Adrenal gland (tissue), 12 donors: Measurements from ENCODE around the gene WRAP53. TPM values are rescaled to one million over a fixed set of nuclear protein-coding genes. Genes with fewer than 3 reads are reported as not detected.

ENCODE experiments used
- DNase-seq, 7 donors: peaks; one replicate each; pipeline ENCODE4 v3.0.0-alpha.2; 2019 to 2020
- H3K27ac ChIP-seq, 5 donors: fragments of 200-600 bp; sonication (generic) in 4 of 5; 1 replicate in 3 of 5; 2 replicates in 2 of 5; pipeline versions ENCODE4 v1.5.1 to v1.8.0; 2016 to 2020; ENCODE audit warnings: mild to moderate bottlenecking in 1 of 5
- H3K27me3 ChIP-seq: fragments of 200-600 bp; 2 replicates; pipeline ENCODE4 v1.8.0; 2021
- H3K36me3 ChIP-seq, 2 donors: fragments of 200-600 bp; replicated peaks in 1 of 2; 1 replicate in 1 of 2; 2 replicates in 1 of 2; pipeline versions ENCODE4 v1.5.1 to v1.8.0; 2018 to 2022
- H3K4me1 ChIP-seq, 2 donors: fragments of 200-600 bp; replicated peaks in 1 of 2; 1 replicate in 1 of 2; 2 replicates in 1 of 2; pipeline versions ENCODE4 v1.5.1 to v1.8.0; 2018 to 2021
- H3K4me3 ChIP-seq, 4 donors: fragments of 200-600 bp; sonication (generic) in 3 of 4; one replicate each; pipeline ENCODE4 v1.5.1; 2016 to 2018
- H3K9me3 ChIP-seq, 3 donors: fragments of 200-600 bp; sonication (generic) in 1 of 3; replicated peaks in 1 of 3; 1 replicate in 2 of 3; 2 replicates in 1 of 3; pipeline versions ENCODE4 v1.5.1 to v1.8.0; 2016 to 2021
- POLR2A ChIP-seq, 2 donors: fragments of 450-650 bp; IDR thresholded peaks; one replicate each; pipeline ENCODE4 v1.6.1; 2017; ENCODE audit warnings: antibody characterized with exemption in 2 of 2, mild to moderate bottlenecking in 2 of 2, moderate library complexity in 1 of 2
- WGBS, 4 donors: extraction: QIAGEN DNeasy Blood & Tissue Kit in 2 of 4; methylation state at CpG; one replicate each; pipeline versions ENCODE4 v1.1.5 to v1.1.7; 2013 to 2017; 5-methylcytosine and 5-hydroxymethylcytosine counted together
- intact Hi-C, 2 donors: fragments of 100-400 bp; cut with DNase I; formaldehyde crosslinking; loops; one replicate each; pipeline versions ENCODE4 v1.14.1 to v1.15.0; 2022 to 2023
- polyA plus RNA-seq, 3 donors: library from polyadenylated mRNA; stranded (reverse); fragments of 200-250 nt in 2 of 3; fragments of 350-450 nt in 1 of 3; fragmentation: Illumina TruSeq in 1 of 3; extraction: RNeasy Lipid Tissue Mini Kit (QIAGEN cat#74804) in 1 of 3; gene quantifications; one replicate each; pipeline ENCODE4 v1.2.3, GENCODE V29; 2013 to 2014
- total RNA-seq, 9 donors: library from RNA; depleted of rRNA in 4 of 9; stranded (reverse); fragments of >200 nt in 4 of 9; fragments of 120-200 nt in 1 of 9; fragmentation: NEBNext Ultra II Directional in 1 of 9; extraction: Animal tissue kit (Norgen Biotek cat#: 25700) in 1 of 9; gene quantifications; one replicate each; pipeline versions ENCODE4 v1.1.0 to v1.2.4, GENCODE V29; 2013 to 2023
- TF ChIP-seq, protein P1 (sequence below), 6 experiments: fragments of 450-650 bp in 4 of 6; fragments of 200-600 bp in 2 of 6; sonication (generic) in 1 of 6; IDR thresholded peaks; 1 replicate in 5 of 6; 2 replicates in 1 of 6; pipeline versions ENCODE4 v1.5.1 to v1.8.0; 2016 to 2021; ENCODE audit warnings: antibody characterized with exemption in 6 of 6, mild to moderate bottlenecking in 2 of 6, moderate library complexity in 1 of 6
- donor health status: healthy with polysubstance abuse.
- donor health status: Bipolar disorder and iron deficiency.
- donor health status: DM: yes; HTN: yes; CAD: no.
- donor health status: DM: no; HTN: no; CAD: no.
- donor health status: DM: no; HTN: no; CAD: no.
- donor health status: DM: yes; HTN: yes; CAD: no.

Gene WRAP53
- total and polyA plus RNA-seq, 12 donors = 3.4 to 31.0 (median 6.8) TPM

DNA sequence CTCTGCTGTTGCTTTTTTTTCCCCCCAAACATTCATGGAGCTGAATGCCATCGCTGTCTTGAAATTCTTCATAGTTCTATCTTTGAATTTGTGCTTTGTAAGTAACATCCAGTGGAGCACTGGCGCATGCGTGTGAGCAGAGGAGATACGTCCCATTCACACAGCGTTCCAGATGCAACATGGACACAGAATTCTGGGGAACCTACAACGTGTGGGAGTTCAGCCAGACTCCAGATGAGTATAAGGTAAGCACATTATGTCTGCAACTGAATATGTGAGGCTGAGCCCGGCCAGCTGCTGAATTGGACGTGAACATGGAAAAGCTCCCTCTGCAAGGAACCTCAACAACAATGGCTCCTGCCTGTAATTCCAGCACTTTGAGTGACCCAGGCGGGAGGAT is 41.8 kb upstream of the WRAP53 start:
- H3K27me3 ChIP-seq = no peaks in the 10 kb centered on the region
- H3K9me3 ChIP-seq = no peaks in the 10 kb centered on the region
- intact Hi-C loops = no loop called here
- TF ChIP-seq, protein P1, sequence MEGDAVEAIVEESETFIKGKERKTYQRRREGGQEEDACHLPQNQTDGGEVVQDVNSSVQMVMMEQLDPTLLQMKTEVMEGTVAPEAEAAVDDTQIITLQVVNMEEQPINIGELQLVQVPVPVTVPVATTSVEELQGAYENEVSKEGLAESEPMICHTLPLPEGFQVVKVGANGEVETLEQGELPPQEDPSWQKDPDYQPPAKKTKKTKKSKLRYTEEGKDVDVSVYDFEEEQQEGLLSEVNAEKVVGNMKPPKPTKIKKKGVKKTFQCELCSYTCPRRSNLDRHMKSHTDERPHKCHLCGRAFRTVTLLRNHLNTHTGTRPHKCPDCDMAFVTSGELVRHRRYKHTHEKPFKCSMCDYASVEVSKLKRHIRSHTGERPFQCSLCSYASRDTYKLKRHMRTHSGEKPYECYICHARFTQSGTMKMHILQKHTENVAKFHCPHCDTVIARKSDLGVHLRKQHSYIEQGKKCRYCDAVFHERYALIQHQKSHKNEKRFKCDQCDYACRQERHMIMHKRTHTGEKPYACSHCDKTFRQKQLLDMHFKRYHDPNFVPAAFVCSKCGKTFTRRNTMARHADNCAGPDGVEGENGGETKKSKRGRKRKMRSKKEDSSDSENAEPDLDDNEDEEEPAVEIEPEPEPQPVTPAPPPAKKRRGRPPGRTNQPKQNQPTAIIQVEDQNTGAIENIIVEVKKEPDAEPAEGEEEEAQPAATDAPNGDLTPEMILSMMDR (IDR thresholded peaks at IDR 0.05) = no peak
- no peak for TF ChIP-seq POLR2A (IDR thresholded peaks at IDR 0.05)
- 70 to 82% (median 77%) methylated on average over 8 to 9 of the region's 9 CpGs for WGBS, 4 donors
- H3K4me1 ChIP-seq = peaks cover 14% of the 10 kb centered on the region in 2 donors
- H3K27ac ChIP-seq = no peak overlapping the region
- H3K4me3 ChIP-seq = no peak overlapping the region
- DNase-seq = no peak
- H3K36me3 ChIP-seq = no peaks in the 10 kb centered on the region

DNA sequence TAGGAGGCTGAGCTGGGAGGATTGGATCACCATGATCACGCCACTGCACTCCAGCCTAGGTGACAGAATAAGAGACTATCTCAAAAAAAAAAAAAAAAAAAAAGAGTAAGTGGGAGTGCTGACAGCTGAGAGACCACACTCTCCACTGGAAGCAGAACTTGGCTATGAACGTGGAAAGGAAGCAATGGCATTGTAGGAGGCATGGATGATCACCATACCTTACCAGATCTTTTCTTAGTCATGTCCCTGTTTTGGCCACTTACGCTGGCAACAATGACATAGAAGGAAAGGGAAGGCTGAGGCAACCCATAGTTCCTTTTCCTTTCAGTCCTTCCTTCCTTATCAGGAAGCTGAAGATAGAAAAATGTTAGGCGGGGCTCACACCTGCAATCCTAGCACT is 41.3 kb upstream of the WRAP53 start:
- no peak for TF ChIP-seq POLR2A (IDR thresholded peaks at IDR 0.05)
- TF ChIP-seq, protein P1 (IDR thresholded peaks at IDR 0.05) = no peak
- no peaks in the 10 kb centered on the region for H3K27me3 ChIP-seq
- intact Hi-C loops = no loop called here

DNA sequence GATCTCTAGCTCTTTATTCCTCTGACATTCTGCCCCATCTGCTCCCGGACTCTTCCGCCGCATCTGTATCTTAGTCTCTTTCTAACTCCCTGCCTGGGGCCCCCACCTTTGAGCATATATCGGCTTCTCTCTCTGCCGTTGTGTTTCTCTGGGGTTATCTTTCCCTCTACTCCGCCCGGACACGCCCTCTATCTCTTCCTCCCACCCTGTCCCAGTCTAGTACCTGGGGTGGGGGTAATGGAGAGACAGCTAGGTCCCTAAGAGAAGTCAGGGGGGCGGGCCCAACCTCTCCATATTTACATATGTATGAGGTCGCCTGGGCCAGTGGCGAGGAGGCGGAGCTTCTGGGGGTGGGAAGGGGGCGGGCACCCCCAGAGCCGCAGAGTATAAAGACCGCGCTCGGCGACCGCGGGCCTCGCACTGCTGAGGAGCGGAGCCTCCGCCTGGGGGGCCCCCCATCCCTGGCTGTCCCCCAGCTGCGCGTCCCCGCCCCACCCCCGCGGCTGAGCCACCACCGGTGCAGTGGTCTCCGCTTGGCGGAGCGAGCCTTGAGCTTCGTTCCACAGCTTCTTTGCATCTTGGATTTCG is 37.7 kb upstream of the WRAP53 start, which contains the start of gene ATP1B2:
Gene ATP1B2 (plus strand): TSS at position 418 of the 588 bp plus-strand sequence. CDS start 593 bp downstream, outside the sequence.
- Histone ChIP-seq H3K4me3 (peak within 1 kb of the TSS in 2 of 4 donors; percentile 30 to 61), H3K36me3 (no peaks in the 10 kb centered on the region), H3K9me3 (no peaks in the 10 kb centered on the region), H3K4me1 (peaks cover 17 to 19% of the 10 kb centered on the region in 2 donors), H3K27me3 (no peaks in the 10 kb centered on the region), H3K27ac (peak within 1 kb of the TSS in 2 of 5 donors; percentile 56 to 57)
- WGBS, 4 donors = 0 to 4% (median 1%) methylated on average over 17 to 34 of the region's 34 CpGs
- intact Hi-C loops = no loop called here
- TF ChIP-seq POLR2A (IDR thresholded peaks at IDR 0.05) = no peak
- TF ChIP-seq, protein P1 (IDR thresholded peaks at IDR 0.05) = no peak
- DNase-seq = peak; percentile 74 to 83 (median 82)

More for the DNA sequence above, 41.3 kb upstream of the WRAP53 start:
- H3K9me3 ChIP-seq = no peaks in the 10 kb centered on the region
- DNase-seq = no peak
- no peak overlapping the region for H3K27ac ChIP-seq
- H3K4me3 ChIP-seq = no peak overlapping the region
- 67 to 71% (median 69%) methylated on average over 4 of the region's 4 CpGs for WGBS, 4 donors
- no peaks in the 10 kb centered on the region for H3K36me3 ChIP-seq
- peaks cover 17 to 19% of the 10 kb centered on the region in 2 donors for H3K4me1 ChIP-seq

DNA sequence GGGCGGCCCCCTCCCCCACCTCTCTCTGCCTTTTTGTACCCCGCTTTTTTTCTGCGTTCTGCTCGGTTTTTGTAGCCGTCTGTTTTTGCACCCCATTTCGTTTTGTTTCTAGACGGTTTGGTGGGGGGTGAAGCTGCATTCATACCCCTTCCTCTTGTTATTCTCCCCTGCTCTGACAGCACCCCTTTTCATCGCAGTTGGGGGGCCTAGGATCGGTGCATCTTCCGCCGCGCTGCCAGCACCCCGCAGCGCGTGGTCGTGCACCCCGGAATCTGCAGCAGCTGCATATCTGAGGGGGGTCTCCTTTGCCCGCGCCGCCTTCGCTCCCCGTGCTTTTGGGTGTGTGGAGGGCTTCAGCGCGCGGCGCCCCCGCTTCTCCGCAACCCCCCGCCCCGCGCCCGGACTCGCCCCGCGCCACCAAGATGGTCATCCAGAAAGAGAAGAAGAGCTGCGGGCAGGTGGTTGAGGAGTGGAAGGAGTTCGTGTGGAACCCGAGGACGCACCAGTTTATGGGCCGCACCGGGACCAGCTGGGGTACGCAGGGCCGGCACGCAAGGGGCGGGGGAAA is 37.1 kb upstream of the WRAP53 start:
- Histone ChIP-seq H3K4me1 (peaks cover 17 to 19% of the 10 kb centered on the region in 2 donors), H3K27ac (peak overlapping the region in 2 of 5 donors; percentile 56 to 57), H3K27me3 (no peaks in the 10 kb centered on the region), H3K9me3 (no peaks in the 10 kb centered on the region), H3K36me3 (no peaks in the 10 kb centered on the region), H3K4me3 (peak overlapping the region in 2 of 4 donors; percentile 30 to 61)
- intact Hi-C loops = no loop called here
- TF ChIP-seq, protein P1 (IDR thresholded peaks at IDR 0.05) = no peak
- no peak for TF ChIP-seq POLR2A (IDR thresholded peaks at IDR 0.05)
- WGBS, 4 donors = 1% methylated on average over 12 to 45 of the region's 45 CpGs
- DNase-seq = no peak
